ENCODE measurements around the gene LY6G6C. TPM values are rescaled to one million over a fixed set of nuclear protein-coding genes. Genes with fewer than 3 reads are reported as not detected.

Gene LY6G6C
- total and polyA plus RNA-seq, 2 of the 13 experiments (the other 11 are each of a cell fraction or from before 2014, with no cell fraction given) = 0.15 TPM; not detected in 1

DNA sequence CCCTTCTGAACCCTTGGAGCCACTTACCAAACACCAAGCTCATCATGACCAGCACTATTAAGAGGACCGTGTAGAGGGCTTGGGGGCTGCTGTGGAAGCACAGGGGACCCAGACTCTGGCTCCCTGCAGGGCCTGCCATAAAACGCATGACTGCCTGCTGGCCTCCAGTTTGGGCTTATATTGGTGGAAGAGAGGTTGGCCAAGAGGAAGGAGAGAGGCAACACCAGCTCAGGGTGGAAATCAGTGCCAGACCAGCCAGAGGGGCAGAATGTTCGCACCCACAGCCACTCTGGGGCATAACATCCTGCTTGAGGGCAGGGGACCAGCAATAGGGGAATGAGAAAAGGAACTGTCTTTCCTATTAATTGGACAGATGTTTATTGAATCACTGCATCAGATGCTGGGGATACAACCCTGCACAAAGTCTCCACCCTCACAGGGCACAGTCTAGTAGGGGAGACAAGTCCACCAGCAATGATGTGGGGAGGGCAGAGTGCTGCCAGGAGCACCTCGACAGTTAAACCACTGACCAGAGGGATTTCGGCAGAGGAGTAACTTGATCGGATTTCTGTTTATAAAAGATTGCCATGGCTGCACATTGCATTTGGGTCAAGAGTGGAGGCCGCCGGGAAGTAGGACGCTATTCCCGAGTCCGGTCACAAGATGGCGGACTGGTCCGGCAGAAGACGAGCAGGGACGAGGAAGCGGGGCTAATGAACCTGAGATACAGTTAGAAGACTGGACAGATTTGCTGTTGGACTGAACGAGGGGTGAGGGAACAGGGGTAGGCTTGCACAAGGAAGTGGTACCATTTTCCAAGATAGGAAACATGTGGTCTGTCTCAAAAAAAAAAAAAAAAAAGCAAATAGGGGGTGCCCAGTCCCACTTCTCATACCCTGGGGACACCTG lies 41.1 kb downstream of the LY6G6C start, which contains the start of gene LY6G5C (continued):
- TF ChIP-seq, protein P1, sequence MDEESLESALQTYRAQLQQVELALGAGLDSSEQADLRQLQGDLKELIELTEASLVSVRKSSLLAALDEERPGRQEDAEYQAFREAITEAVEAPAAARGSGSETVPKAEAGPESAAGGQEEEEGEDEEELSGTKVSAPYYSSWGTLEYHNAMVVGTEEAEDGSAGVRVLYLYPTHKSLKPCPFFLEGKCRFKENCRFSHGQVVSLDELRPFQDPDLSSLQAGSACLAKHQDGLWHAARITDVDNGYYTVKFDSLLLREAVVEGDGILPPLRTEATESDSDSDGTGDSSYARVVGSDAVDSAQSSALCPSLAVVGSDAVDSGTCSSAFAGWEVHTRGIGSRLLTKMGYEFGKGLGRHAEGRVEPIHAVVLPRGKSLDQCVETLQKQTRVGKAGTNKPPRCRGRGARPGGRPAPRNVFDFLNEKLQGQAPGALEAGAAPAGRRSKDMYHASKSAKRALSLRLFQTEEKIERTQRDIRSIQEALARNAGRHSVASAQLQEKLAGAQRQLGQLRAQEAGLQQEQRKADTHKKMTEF (CRISPR knock-in tag; IDR thresholded peaks at IDR 0.05) = 0 out of 2 replicates have a peak, but pooled peaks have one; percentile 33
- TF ChIP-seq, protein P2, sequence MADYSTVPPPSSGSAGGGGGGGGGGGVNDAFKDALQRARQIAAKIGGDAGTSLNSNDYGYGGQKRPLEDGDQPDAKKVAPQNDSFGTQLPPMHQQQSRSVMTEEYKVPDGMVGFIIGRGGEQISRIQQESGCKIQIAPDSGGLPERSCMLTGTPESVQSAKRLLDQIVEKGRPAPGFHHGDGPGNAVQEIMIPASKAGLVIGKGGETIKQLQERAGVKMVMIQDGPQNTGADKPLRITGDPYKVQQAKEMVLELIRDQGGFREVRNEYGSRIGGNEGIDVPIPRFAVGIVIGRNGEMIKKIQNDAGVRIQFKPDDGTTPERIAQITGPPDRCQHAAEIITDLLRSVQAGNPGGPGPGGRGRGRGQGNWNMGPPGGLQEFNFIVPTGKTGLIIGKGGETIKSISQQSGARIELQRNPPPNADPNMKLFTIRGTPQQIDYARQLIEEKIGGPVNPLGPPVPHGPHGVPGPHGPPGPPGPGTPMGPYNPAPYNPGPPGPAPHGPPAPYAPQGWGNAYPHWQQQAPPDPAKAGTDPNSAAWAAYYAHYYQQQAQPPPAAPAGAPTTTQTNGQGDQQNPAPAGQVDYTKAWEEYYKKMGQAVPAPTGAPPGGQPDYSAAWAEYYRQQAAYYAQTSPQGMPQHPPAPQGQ (CRISPR knock-in tag; IDR thresholded peaks at IDR 0.05; ENCODE audit: borderline replicate concordance) = no peak
- TF ChIP-seq TSC22D2 (CRISPR knock-in tag; IDR thresholded peaks at IDR 0.05; ENCODE audit: borderline replicate concordance) (peak; percentile 69; the same call in 1 of the 2 replicates), IRF1 (CRISPR knock-in tag; IDR thresholded peaks at IDR 0.05; ENCODE audit: low read depth) (no peak), ELF3 (CRISPR knock-in tag; IDR thresholded peaks at IDR 0.05) (peak; percentile 89), DNMT1 (CRISPR knock-in tag; IDR thresholded peaks at IDR 0.05) (no peak), SOX5 (CRISPR knock-in tag; IDR thresholded peaks at IDR 0.05; ENCODE audit: borderline replicate concordance) (no peak), ZNF235 (CRISPR knock-in tag; IDR thresholded peaks at IDR 0.05; ENCODE audit: borderline replicate concordance) (no peak), ZBTB34 (CRISPR knock-in tag; IDR thresholded peaks at IDR 0.05) (no peak), REPIN1 (CRISPR knock-in tag; IDR thresholded peaks at IDR 0.05; ENCODE audit: borderline replicate concordance, low read depth) (0 out of 2 replicates have a peak, but pooled peaks have one; percentile 48), HMGXB4 (CRISPR knock-in tag; IDR thresholded peaks at IDR 0.05; ENCODE audit: borderline replicate concordance in 1 of 2, low read depth in 1 of 2) (peak; percentile 62 to 83; a peak in 3 of 4 replicates), FOXA3 (CRISPR knock-in tag; IDR thresholded peaks at IDR 0.05) (0 out of 2 replicates have a peak, but pooled peaks have one; percentile 27), MXD4 (CRISPR knock-in tag; IDR thresholded peaks at IDR 0.05) (0 out of 2 replicates have a peak, but pooled peaks have one; percentile 50)
- TF ChIP-seq, protein P3, sequence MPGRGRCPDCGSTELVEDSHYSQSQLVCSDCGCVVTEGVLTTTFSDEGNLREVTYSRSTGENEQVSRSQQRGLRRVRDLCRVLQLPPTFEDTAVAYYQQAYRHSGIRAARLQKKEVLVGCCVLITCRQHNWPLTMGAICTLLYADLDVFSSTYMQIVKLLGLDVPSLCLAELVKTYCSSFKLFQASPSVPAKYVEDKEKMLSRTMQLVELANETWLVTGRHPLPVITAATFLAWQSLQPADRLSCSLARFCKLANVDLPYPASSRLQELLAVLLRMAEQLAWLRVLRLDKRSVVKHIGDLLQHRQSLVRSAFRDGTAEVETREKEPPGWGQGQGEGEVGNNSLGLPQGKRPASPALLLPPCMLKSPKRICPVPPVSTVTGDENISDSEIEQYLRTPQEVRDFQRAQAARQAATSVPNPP (CRISPR knock-in tag; IDR thresholded peaks at IDR 0.05) = no peak
- TF ChIP-seq, protein P4, sequence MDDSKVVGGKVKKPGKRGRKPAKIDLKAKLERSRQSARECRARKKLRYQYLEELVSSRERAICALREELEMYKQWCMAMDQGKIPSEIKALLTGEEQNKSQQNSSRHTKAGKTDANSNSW (CRISPR knock-in tag; IDR thresholded peaks at IDR 0.05; ENCODE audit: borderline replicate concordance) = no peak
- TF ChIP-seq, protein P5, sequence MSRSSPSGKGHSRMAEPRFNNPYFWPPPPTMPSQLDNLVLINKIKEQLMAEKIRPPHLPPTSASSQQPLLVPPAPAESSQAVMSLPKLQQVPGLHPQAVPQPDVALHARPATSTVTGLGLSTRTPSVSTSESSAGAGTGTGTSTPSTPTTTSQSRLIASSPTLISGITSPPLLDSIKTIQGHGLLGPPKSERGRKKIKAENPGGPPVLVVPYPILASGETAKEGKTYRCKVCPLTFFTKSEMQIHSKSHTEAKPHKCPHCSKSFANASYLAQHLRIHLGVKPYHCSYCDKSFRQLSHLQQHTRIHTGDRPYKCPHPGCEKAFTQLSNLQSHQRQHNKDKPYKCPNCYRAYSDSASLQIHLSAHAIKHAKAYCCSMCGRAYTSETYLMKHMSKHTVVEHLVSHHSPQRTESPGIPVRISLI (CRISPR knock-in tag; IDR thresholded peaks at IDR 0.05; ENCODE audit: borderline replicate concordance) = peak; percentile 40; the same call in 1 of the 2 replicates

All from HepG2 (cell line).